ENCODE measurements around the gene C1orf87. TPM values are rescaled to one million over a fixed set of nuclear protein-coding genes. Genes with fewer than 3 reads are reported as not detected.

The C1orf87 gene
- total RNA-seq, 2 donors from 2014 or later: not detected

GRCh38 chr1:60054374-60054773 is 19.2 kb downstream of the C1orf87 start:
- H3K27me3 ChIP-seq (ENCODE audit: control insufficient read depth, insufficient read depth, low read length, poor library complexity, severe bottlenecking): no peaks in the 10 kb centered on the region
- no peak for TF ChIP-seq CTCF (conservative IDR thresholded peaks at IDR 0.05)
- H3K4me3 ChIP-seq (ENCODE audit: low read length): no peak overlapping the region
- H3K9me3 ChIP-seq (ENCODE audit: control insufficient read depth, low read length): peaks cover 20% of the 10 kb centered on the region
- peaks cover 5% of the 10 kb centered on the region for H3K4me1 Mint-ChIP-seq
- H3K27ac ChIP-seq (ENCODE audit: low read depth, low read length): no peak overlapping the region
- no peaks in the 10 kb centered on the region for H3K27me3 Mint-ChIP-seq (ENCODE audit: insufficient read depth)
- H3K9ac ChIP-seq (ENCODE audit: extremely low read depth, low read length, poor library complexity, severe bottlenecking): no peak overlapping the region
- no peak overlapping the region for H3K27ac Mint-ChIP-seq
- H3K36me3 ChIP-seq (ENCODE audit: control insufficient read depth, insufficient read depth, low read length): no peaks in the 10 kb centered on the region
- peaks cover 19% of the 10 kb centered on the region for H3K9me3 Mint-ChIP-seq
- no peaks in the 10 kb centered on the region for H3K36me3 Mint-ChIP-seq (ENCODE audit: low read depth)
- DNase-seq: no peak
- no peak overlapping the region for H3K4me3 Mint-ChIP-seq
- H3K4me1 ChIP-seq (ENCODE audit: control insufficient read depth, insufficient read depth, low read length): no peaks in the 10 kb centered on the region

GRCh38 chr1:60052601-60053000 is 21.0 kb downstream of the C1orf87 start:
- no peak overlapping the region for H3K4me3 ChIP-seq (ENCODE audit: low read length)
- no peaks in the 10 kb centered on the region for H3K4me1 ChIP-seq (ENCODE audit: control insufficient read depth, insufficient read depth, low read length)
- H3K9me3 ChIP-seq (ENCODE audit: control insufficient read depth, low read length): peaks cover 25% of the 10 kb centered on the region
- H3K4me3 Mint-ChIP-seq: no peak overlapping the region
- TF ChIP-seq CTCF (conservative IDR thresholded peaks at IDR 0.05): no peak
- WGBS, 2 experiments (ENCODE audit: insufficient coverage in 1 of 2, insufficient read length in 1 of 2): 88 to 91% methylated on average over 4 to 9 of the region's 9 CpGs
- no peak overlapping the region for H3K9ac ChIP-seq (ENCODE audit: extremely low read depth, low read length, poor library complexity, severe bottlenecking)
- no peaks in the 10 kb centered on the region for H3K27me3 Mint-ChIP-seq (ENCODE audit: insufficient read depth)
- peaks cover 22% of the 10 kb centered on the region for H3K9me3 Mint-ChIP-seq
- peaks cover 5% of the 10 kb centered on the region for H3K4me1 Mint-ChIP-seq
- H3K27ac Mint-ChIP-seq: no peak overlapping the region
- H3K36me3 ChIP-seq (ENCODE audit: control insufficient read depth, insufficient read depth, low read length): no peaks in the 10 kb centered on the region
- H3K36me3 Mint-ChIP-seq (ENCODE audit: low read depth): no peaks in the 10 kb centered on the region
- no peaks in the 10 kb centered on the region for H3K27me3 ChIP-seq (ENCODE audit: control insufficient read depth, insufficient read depth, low read length, poor library complexity, severe bottlenecking)
- no peak overlapping the region for H3K27ac ChIP-seq (ENCODE audit: low read depth, low read length)
- no peak for DNase-seq

GRCh38 chr1:60051191-60051590 is 22.4 kb downstream of the C1orf87 start:
- no peak overlapping the region for H3K4me3 Mint-ChIP-seq
- Histone ChIP-seq H3K4me3 (ENCODE audit: low read length) (no peak overlapping the region), H3K36me3 (ENCODE audit: control insufficient read depth, insufficient read depth, low read length) (no peaks in the 10 kb centered on the region), H3K9me3 (ENCODE audit: control insufficient read depth, low read length) (peaks cover 25% of the 10 kb centered on the region), H3K27ac (ENCODE audit: low read depth, low read length) (no peak overlapping the region), H3K9ac (ENCODE audit: extremely low read depth, low read length, poor library complexity, severe bottlenecking) (no peak overlapping the region), H3K4me1 (ENCODE audit: control insufficient read depth, insufficient read depth, low read length) (no peaks in the 10 kb centered on the region), H3K27me3 (ENCODE audit: control insufficient read depth, insufficient read depth, low read length, poor library complexity, severe bottlenecking) (no peaks in the 10 kb centered on the region)
- peaks cover 5% of the 10 kb centered on the region for H3K4me1 Mint-ChIP-seq
- H3K36me3 Mint-ChIP-seq (ENCODE audit: low read depth): no peaks in the 10 kb centered on the region
- peaks cover 22% of the 10 kb centered on the region for H3K9me3 Mint-ChIP-seq
- WGBS, 2 experiments (ENCODE audit: insufficient coverage in 1 of 2, insufficient read length in 1 of 2): 88% methylated on average over 1 of the region's 1 CpG
- no peak overlapping the region for H3K27ac Mint-ChIP-seq
- TF ChIP-seq CTCF (conservative IDR thresholded peaks at IDR 0.05): no peak
- no peak for DNase-seq
- H3K27me3 Mint-ChIP-seq (ENCODE audit: insufficient read depth): no peaks in the 10 kb centered on the region

All from endodermal cell (in vitro differentiated cells).